ENCODE data around the gene TBC1D5.

DNA sequence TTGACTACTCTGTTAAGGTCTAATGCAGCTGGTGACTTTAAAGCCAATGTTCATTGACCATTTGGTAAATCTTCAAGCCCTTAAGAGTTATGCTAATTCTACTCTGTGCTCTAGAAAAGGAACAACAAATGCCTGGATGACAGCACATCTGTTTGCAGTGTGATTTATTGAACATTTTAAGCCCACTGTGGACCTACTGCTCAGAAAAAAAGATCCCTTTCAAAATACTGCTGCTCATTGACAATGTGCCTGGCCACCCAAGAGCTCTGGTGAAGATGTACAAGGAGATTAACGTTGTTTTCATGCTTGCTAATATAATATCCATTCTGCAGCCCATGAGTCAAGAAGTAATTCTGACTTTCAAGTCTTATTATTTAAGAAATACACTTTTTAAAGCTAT is 110.8 kb downstream of the TBC1D5 start:
- no peak for TF ChIP-seq EZH2phosphoT487 (IDR thresholded peaks at IDR 0.05; ENCODE audit: borderline replicate concordance, low read length)
- TF ChIP-seq, protein P1, sequence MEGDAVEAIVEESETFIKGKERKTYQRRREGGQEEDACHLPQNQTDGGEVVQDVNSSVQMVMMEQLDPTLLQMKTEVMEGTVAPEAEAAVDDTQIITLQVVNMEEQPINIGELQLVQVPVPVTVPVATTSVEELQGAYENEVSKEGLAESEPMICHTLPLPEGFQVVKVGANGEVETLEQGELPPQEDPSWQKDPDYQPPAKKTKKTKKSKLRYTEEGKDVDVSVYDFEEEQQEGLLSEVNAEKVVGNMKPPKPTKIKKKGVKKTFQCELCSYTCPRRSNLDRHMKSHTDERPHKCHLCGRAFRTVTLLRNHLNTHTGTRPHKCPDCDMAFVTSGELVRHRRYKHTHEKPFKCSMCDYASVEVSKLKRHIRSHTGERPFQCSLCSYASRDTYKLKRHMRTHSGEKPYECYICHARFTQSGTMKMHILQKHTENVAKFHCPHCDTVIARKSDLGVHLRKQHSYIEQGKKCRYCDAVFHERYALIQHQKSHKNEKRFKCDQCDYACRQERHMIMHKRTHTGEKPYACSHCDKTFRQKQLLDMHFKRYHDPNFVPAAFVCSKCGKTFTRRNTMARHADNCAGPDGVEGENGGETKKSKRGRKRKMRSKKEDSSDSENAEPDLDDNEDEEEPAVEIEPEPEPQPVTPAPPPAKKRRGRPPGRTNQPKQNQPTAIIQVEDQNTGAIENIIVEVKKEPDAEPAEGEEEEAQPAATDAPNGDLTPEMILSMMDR (IDR thresholded peaks at IDR 0.05; ENCODE audit: low read depth, low read length, poor library complexity, severe bottlenecking) = no peak
